Uterus (tissue), 4 donors: ENCODE measurements around the gene GMDS. TPM values are rescaled to one million over a fixed set of nuclear protein-coding genes. Genes with fewer than 3 reads are reported as not detected.

Experiments
- DNase-seq, 2 donors: peaks; one replicate each; pipeline ENCODE4 v3.0.0-alpha.2; 2019 to 2020
- H3K27ac ChIP-seq, 2 donors: fragments of 200-600 bp; sonication (generic); 1 replicate in 1 of 2; 2 replicates in 1 of 2; pipeline ENCODE4 v1.5.1; 2016 to 2018
- H3K27me3 ChIP-seq, 2 donors: fragments of 200-600 bp; sonication (generic); one replicate each; pipeline ENCODE4 v1.5.1; 2018 to 2019; ENCODE audit warnings: control low read depth in 1 of 2
- H3K36me3 ChIP-seq, 2 donors: fragments of 200-600 bp; sonication (generic); one replicate each; pipeline ENCODE4 v1.5.1; 2019; ENCODE audit warnings: control low read depth in 1 of 2
- H3K4me1 ChIP-seq, 2 donors: fragments of 200-600 bp; sonication (generic); one replicate each; pipeline ENCODE4 v1.5.1; 2018 to 2019; ENCODE audit warnings: control low read depth in 1 of 2
- H3K4me3 ChIP-seq, 2 donors: fragments of 200-600 bp; sonication (generic); 1 replicate in 1 of 2; 2 replicates in 1 of 2; pipeline ENCODE4 v1.5.1; 2018 to 2019; ENCODE audit warnings: mild to moderate bottlenecking in 1 of 2
- H3K9me3 ChIP-seq, 2 donors: fragments of 200-600 bp; sonication (generic); one replicate each; pipeline ENCODE4 v1.5.1; 2019; ENCODE audit warnings: control low read depth in 1 of 2
- CTCF ChIP-seq, 4 experiments: fragments of 200-600 bp in 2 of 4; fragments of 450-650 bp in 2 of 4; sonication (generic) in 2 of 4; IDR thresholded peaks; one replicate each; pipeline ENCODE4 v1.5.1; 2016 to 2019; ENCODE audit warnings: antibody characterized with exemption in 4 of 4, mild to moderate bottlenecking in 2 of 4, moderate library complexity in 1 of 4
- POLR2A ChIP-seq, 2 donors: fragments of 450-650 bp; IDR thresholded peaks; one replicate each; pipeline ENCODE4 v1.6.1; 2016; ENCODE audit warnings: antibody characterized with exemption in 2 of 2, mild to moderate bottlenecking in 1 of 2, moderate library complexity in 1 of 2
- intact Hi-C: fragments of 100-400 bp; cut with DNase I; formaldehyde crosslinking; loops from one replicate; pipeline ENCODE4 v1.15.1; 2023; ENCODE audit warnings: low total_unique reads
- total RNA-seq, 4 donors: library from RNA; depleted of rRNA in 3 of 4; stranded (reverse); fragments of >200 nt in 3 of 4; gene quantifications; one replicate each; pipeline versions ENCODE4 v1.1.0 to v1.2.4, GENCODE V29; 2014 to 2023
- donor health status: DM: yes; HTN: yes; CAD: no.

The GMDS gene
- total RNA-seq, 4 donors from 2014 or later = 5.3 to 17.4 (median 12.9) TPM

- Histone ChIP-seq H3K9me3 (no peaks in the 10 kb centered on the region), H3K27me3 (no peaks in the 10 kb centered on the region), H3K27ac (no peak overlapping the region), H3K4me3 (no peak overlapping the region), H3K36me3 (no peaks in the 10 kb centered on the region), H3K4me1 (no peaks in the 10 kb centered on the region)
- intact Hi-C loops = no loop called here
- DNase-seq = no peak
- no peak for TF ChIP-seq CTCF (IDR thresholded peaks at IDR 0.05)
Measured at GRCh38 chr6:1962201-1962600, 283.2 kb downstream of the GMDS start.

- Histone ChIP-seq H3K4me1 (no peaks in the 10 kb centered on the region), H3K4me3 (no peak overlapping the region), H3K27ac (no peak overlapping the region), H3K9me3 (no peaks in the 10 kb centered on the region), H3K36me3 (no peaks in the 10 kb centered on the region), H3K27me3 (no peaks in the 10 kb centered on the region)
- no peak for TF ChIP-seq POLR2A (IDR thresholded peaks at IDR 0.05)
- no peak for TF ChIP-seq CTCF (IDR thresholded peaks at IDR 0.05)
- intact Hi-C loops = no loop called here
- DNase-seq = no peak
Measured at GRCh38 chr6:1960486-1961142, 284.8 kb downstream of the GMDS start.

- H3K4me3 ChIP-seq = no peak overlapping the region
- no peaks in the 10 kb centered on the region for H3K4me1 ChIP-seq
- no peaks in the 10 kb centered on the region for H3K9me3 ChIP-seq
- H3K27me3 ChIP-seq = no peaks in the 10 kb centered on the region
- no peaks in the 10 kb centered on the region for H3K36me3 ChIP-seq
- no peak for DNase-seq
- TF ChIP-seq POLR2A (IDR thresholded peaks at IDR 0.05) = no peak
- TF ChIP-seq CTCF (IDR thresholded peaks at IDR 0.05) = no peak
- H3K27ac ChIP-seq = no peak overlapping the region
- intact Hi-C loops = no loop called here
Measured at GRCh38 chr6:1958257-1958656, 287.1 kb downstream of the GMDS start.

GRCh38 chr6:1957746-1958145 lies 287.7 kb downstream of the GMDS start:
- TF ChIP-seq CTCF (IDR thresholded peaks at IDR 0.05) (no peak), POLR2A (IDR thresholded peaks at IDR 0.05) (no peak)
- Histone ChIP-seq H3K4me3 (no peak overlapping the region), H3K4me1 (no peaks in the 10 kb centered on the region), H3K9me3 (no peaks in the 10 kb centered on the region), H3K36me3 (no peaks in the 10 kb centered on the region), H3K27me3 (no peaks in the 10 kb centered on the region), H3K27ac (no peak overlapping the region)
- intact Hi-C loops = no loop called here
- DNase-seq = no peak

GRCh38 chr6:1952740-1953360 lies 292.6 kb downstream of the GMDS start:
- no peaks in the 10 kb centered on the region for H3K27me3 ChIP-seq
- DNase-seq = no peak
- no peaks in the 10 kb centered on the region for H3K36me3 ChIP-seq
- H3K27ac ChIP-seq = no peak overlapping the region
- no peaks in the 10 kb centered on the region for H3K9me3 ChIP-seq
- TF ChIP-seq CTCF (IDR thresholded peaks at IDR 0.05) (no peak), POLR2A (IDR thresholded peaks at IDR 0.05) (no peak)
- intact Hi-C loops = no loop called here
- no peaks in the 10 kb centered on the region for H3K4me1 ChIP-seq
- H3K4me3 ChIP-seq = no peak overlapping the region
